GM12878 (cell line): Measurements from ENCODE around the gene SOX6.

Experiments
- BRCA1 ChIP-seq: IDR thresholded peaks from 2 replicates; pipeline ENCODE4 v1.6.1; 2011; ENCODE audit warnings: low read depth, low read length, improper control_type of control experiment
- CREB1 ChIP-seq: IDR thresholded peaks from 2 replicates; pipeline ENCODE4 v1.6.1; 2012; ENCODE audit warnings: low read depth, mild to moderate bottlenecking, inconsistent platforms
- ETV6 ChIP-seq, 2 experiments: fragments of 450-650 bp in 1 of 2; IDR thresholded peaks in 1 of 2; conservative IDR thresholded peaks in 1 of 2; 2 replicates each; pipeline ENCODE4 v1.6.1; 2014; ENCODE audit warnings: antibody characterized with exemption in 1 of 2, borderline replicate concordance in 1 of 2, low read depth in 1 of 2, mild to moderate bottlenecking in 1 of 2, moderate library complexity in 1 of 2
- EZH2 ChIP-seq: IDR thresholded peaks from 2 replicates; pipeline ENCODE4 v1.6.1; 2012; ENCODE audit warnings: low read depth, mild to moderate bottlenecking, control low read depth, inconsistent platforms, low read length, borderline replicate concordance; ENCODE audit not compliant: control insufficient read depth
- JUND ChIP-seq: IDR thresholded peaks from 2 replicates; pipeline ENCODE4 v1.6.1; 2012; ENCODE audit warnings: low read depth, mild to moderate bottlenecking, low read length, improper control_type of control experiment, moderate library complexity
- KLF5 ChIP-seq: fragments of 450-650 bp; IDR thresholded peaks from 2 replicates; pipeline ENCODE4 v1.6.1; 2014; ENCODE audit warnings: mild to moderate bottlenecking; ENCODE audit not compliant: partially characterized antibody
- MEF2A ChIP-seq: IDR thresholded peaks from 2 replicates; pipeline ENCODE4 v1.6.1; 2011; ENCODE audit warnings: low read depth, mild to moderate bottlenecking, low read length, moderate library complexity; ENCODE audit not compliant: insufficient read depth
- POLR2AphosphoS5 ChIP-seq: IDR thresholded peaks from 2 replicates; pipeline ENCODE4 v1.6.1; 2011; ENCODE audit warnings: mild to moderate bottlenecking, low read length, inconsistent platforms
- RELA ChIP-seq: fragments of 450-650 bp; IDR thresholded peaks from 2 replicates; pipeline ENCODE4 v1.8.0; 2014; ENCODE audit warnings: borderline replicate concordance; ENCODE audit not compliant: partially characterized antibody
- YBX1 ChIP-seq: fragments of 450-650 bp; IDR thresholded peaks from 2 replicates; pipeline ENCODE4 v1.6.1; 2016; ENCODE audit warnings: antibody characterized with exemption
- TF ChIP-seq, protein P1 (sequence below), 3 experiments: IDR thresholded peaks in 2 of 3; conservative IDR thresholded peaks in 1 of 3; 2 replicates each; pipeline ENCODE4 v1.5.1; 2011; ENCODE audit warnings: low read depth in 3 of 3, low read length in 3 of 3, mild to moderate bottlenecking in 3 of 3, control low read depth in 2 of 3, moderate library complexity in 2 of 3, inconsistent platforms in 1 of 3, mixed read lengths in 1 of 3; ENCODE audit not compliant: control insufficient read depth in 2 of 3, insufficient read depth in 1 of 3; ENCODE audit errors: extremely low read depth in 1 of 3
- TF ChIP-seq, protein P2 (sequence below): fragments of 450-650 bp; IDR thresholded peaks from 2 replicates; pipeline ENCODE4 v1.6.1; 2017; ENCODE audit warnings: mild to moderate bottlenecking, low read depth, inconsistent platforms; ENCODE audit not compliant: poor library complexity, severe bottlenecking
- TF ChIP-seq, protein P3 (sequence below): fragments of 450-650 bp; IDR thresholded peaks from 2 replicates; pipeline ENCODE4 v1.6.1; 2016; ENCODE audit warnings: mild to moderate bottlenecking

- TF ChIP-seq, protein P1, sequence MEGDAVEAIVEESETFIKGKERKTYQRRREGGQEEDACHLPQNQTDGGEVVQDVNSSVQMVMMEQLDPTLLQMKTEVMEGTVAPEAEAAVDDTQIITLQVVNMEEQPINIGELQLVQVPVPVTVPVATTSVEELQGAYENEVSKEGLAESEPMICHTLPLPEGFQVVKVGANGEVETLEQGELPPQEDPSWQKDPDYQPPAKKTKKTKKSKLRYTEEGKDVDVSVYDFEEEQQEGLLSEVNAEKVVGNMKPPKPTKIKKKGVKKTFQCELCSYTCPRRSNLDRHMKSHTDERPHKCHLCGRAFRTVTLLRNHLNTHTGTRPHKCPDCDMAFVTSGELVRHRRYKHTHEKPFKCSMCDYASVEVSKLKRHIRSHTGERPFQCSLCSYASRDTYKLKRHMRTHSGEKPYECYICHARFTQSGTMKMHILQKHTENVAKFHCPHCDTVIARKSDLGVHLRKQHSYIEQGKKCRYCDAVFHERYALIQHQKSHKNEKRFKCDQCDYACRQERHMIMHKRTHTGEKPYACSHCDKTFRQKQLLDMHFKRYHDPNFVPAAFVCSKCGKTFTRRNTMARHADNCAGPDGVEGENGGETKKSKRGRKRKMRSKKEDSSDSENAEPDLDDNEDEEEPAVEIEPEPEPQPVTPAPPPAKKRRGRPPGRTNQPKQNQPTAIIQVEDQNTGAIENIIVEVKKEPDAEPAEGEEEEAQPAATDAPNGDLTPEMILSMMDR (IDR thresholded peaks at IDR 0.05 in 2 of 3, conservative IDR thresholded peaks at IDR 0.05 in 1 of 3; ENCODE audit: control insufficient read depth in 2 of 3, extremely low read depth in 1 of 3, insufficient read depth in 1 of 3, low read depth in 3 of 3, low read length in 3 of 3): no peak
- TF ChIP-seq EZH2: no peak
- TF ChIP-seq KLF5: no peak
- TF ChIP-seq RELA: no peak
- TF ChIP-seq MEF2A: no peak
- TF ChIP-seq ETV6 (conservative IDR thresholded peaks at IDR 0.05 in 1 of 2, IDR thresholded peaks at IDR 0.05 in 1 of 2; ENCODE audit: borderline replicate concordance in 1 of 2, low read depth in 1 of 2): no peak
- TF ChIP-seq BRCA1: no peak
- no peak for TF ChIP-seq YBX1
- TF ChIP-seq POLR2AphosphoS5: no peak
- TF ChIP-seq, protein P2, sequence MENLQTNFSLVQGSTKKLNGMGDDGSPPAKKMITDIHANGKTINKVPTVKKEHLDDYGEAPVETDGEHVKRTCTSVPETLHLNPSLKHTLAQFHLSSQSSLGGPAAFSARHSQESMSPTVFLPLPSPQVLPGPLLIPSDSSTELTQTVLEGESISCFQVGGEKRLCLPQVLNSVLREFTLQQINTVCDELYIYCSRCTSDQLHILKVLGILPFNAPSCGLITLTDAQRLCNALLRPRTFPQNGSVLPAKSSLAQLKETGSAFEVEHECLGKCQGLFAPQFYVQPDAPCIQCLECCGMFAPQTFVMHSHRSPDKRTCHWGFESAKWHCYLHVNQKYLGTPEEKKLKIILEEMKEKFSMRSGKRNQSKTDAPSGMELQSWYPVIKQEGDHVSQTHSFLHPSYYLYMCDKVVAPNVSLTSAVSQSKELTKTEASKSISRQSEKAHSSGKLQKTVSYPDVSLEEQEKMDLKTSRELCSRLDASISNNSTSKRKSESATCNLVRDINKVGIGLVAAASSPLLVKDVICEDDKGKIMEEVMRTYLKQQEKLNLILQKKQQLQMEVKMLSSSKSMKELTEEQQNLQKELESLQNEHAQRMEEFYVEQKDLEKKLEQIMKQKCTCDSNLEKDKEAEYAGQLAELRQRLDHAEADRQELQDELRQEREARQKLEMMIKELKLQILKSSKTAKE: no peak
- no peak for TF ChIP-seq CREB1
- TF ChIP-seq, protein P3, sequence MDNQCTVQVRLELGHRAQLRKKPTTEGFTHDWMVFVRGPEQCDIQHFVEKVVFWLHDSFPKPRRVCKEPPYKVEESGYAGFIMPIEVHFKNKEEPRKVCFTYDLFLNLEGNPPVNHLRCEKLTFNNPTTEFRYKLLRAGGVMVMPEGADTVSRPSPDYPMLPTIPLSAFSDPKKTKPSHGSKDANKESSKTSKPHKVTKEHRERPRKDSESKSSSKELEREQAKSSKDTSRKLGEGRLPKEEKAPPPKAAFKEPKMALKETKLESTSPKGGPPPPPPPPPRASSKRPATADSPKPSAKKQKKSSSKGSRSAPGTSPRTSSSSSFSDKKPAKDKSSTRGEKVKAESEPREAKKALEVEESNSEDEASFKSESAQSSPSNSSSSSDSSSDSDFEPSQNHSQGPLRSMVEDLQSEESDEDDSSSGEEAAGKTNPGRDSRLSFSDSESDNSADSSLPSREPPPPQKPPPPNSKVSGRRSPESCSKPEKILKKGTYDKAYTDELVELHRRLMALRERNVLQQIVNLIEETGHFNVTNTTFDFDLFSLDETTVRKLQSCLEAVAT: no peak
- TF ChIP-seq JUND: no peak
These were observed 388.4 kb downstream of the SOX6 start for GRCh38 chr11:15967966-15968365.
